NT2/D1 (cell line): ENCODE data around the gene ENTREP1.
"Not testable (repeated sequence)": the region's sequence is repeated elsewhere in the genome, so short reads cannot be mapped to it uniquely, and the experiment has no call there.

Experiments used
- DNase-seq: peaks from one replicate; pipeline ENCODE4 v3.0.0-alpha.2; 2011; ENCODE audit warnings: low read depth, low spot score
- H3K27me3 ChIP-seq: 2 replicates; pipeline ENCODE4 v1.6.0; 2011; ENCODE audit warnings: mild to moderate bottlenecking; ENCODE audit not compliant: insufficient read length, insufficient read depth
- H3K36me3 ChIP-seq: 2 replicates; pipeline ENCODE4 v1.6.1; 2011; ENCODE audit warnings: mild to moderate bottlenecking, low read length, mixed read lengths; ENCODE audit not compliant: insufficient read depth, insufficient read length
- H3K4me1 ChIP-seq: 2 replicates; pipeline ENCODE4 v1.5.1; 2011; ENCODE audit not compliant: insufficient read depth, insufficient read length
- H3K4me3 ChIP-seq: 2 replicates; pipeline ENCODE4 v1.5.1; 2011; ENCODE audit warnings: low read depth; ENCODE audit not compliant: insufficient read length
- H3K9ac ChIP-seq: 2 replicates; pipeline ENCODE4 v1.6.0; 2011; ENCODE audit warnings: low read depth; ENCODE audit not compliant: insufficient read length
- H3K9me3 ChIP-seq: 2 replicates; pipeline ENCODE4 v1.5.1; 2011; ENCODE audit warnings: mild to moderate bottlenecking, low read length; ENCODE audit not compliant: insufficient read depth
- SUZ12 ChIP-seq: IDR thresholded peaks from 2 replicates; pipeline ENCODE4 v1.6.1; 2011; ENCODE audit not compliant: insufficient read length, insufficient read depth; ENCODE audit errors: extremely low read depth
- YY1 ChIP-seq: IDR thresholded peaks from 2 replicates; pipeline ENCODE4 v1.6.1; 2011; ENCODE audit not compliant: insufficient read length, insufficient read depth
- ZNF274 ChIP-seq: IDR thresholded peaks from 2 replicates; pipeline ENCODE4 v1.6.1; 2011; ENCODE audit warnings: mild to moderate bottlenecking, low read depth, low read length

The ENTREP1 gene

DNA sequence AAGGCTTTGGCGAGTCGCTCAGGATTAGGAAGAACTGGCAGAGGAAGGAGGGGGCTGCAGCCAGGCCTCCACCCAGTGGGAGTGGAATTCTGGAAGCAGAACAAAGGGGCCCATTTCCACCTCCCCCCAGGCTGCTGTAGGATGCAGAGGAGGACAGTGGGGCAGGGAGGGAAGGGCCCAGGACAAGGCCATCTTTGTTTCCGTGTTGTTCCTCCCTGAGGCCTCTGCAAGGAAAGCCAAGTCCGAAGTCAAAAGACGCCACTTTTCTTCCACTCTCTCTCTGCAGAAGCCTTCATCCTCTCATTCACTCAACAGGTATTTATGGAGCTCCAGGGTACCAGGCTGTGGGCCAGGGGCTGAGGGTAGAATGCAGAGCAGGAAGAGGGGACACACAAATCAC lies 70.7 kb downstream of the ENTREP1 start:
- Histone ChIP-seq H3K9ac (no peak overlapping the region), H3K27me3 (no peaks in the 10 kb centered on the region), H3K36me3 (peaks cover 9% of the 10 kb centered on the region), H3K4me1 (no peaks in the 10 kb centered on the region), H3K4me3 (no peak overlapping the region), H3K9me3 (no peaks in the 10 kb centered on the region)
- no peak for DNase-seq
- no peak for TF ChIP-seq SUZ12

DNA sequence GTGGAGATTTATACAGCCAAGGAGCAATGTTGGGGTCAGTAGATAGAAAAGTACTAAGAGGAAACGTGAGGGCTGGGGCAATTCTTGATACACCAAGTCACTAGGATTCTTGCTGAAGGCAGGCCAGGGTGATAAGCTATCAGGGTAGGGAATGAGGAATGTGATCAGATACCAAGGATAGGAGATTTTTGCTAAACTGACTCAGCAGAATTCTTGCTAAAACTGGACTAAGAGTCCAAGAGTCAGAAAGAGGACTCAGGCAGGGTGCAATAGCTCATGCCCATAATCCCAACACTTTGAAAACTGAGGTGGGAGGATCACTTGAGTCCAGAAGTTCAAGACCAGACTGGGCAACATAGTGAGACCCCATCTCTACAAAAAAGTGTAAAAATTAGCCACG lies 71.7 kb downstream of the ENTREP1 start:
- Histone ChIP-seq H3K36me3 (peaks cover 5% of the 10 kb centered on the region), H3K4me1 (no peaks in the 10 kb centered on the region), H3K9ac (no peak overlapping the region), H3K4me3 (no peak overlapping the region), H3K9me3 (no peaks in the 10 kb centered on the region), H3K27me3 (no peaks in the 10 kb centered on the region)
- no peak for DNase-seq
- TF ChIP-seq SUZ12 (no peak), YY1 (no peak), ZNF274 (no peak)

DNA sequence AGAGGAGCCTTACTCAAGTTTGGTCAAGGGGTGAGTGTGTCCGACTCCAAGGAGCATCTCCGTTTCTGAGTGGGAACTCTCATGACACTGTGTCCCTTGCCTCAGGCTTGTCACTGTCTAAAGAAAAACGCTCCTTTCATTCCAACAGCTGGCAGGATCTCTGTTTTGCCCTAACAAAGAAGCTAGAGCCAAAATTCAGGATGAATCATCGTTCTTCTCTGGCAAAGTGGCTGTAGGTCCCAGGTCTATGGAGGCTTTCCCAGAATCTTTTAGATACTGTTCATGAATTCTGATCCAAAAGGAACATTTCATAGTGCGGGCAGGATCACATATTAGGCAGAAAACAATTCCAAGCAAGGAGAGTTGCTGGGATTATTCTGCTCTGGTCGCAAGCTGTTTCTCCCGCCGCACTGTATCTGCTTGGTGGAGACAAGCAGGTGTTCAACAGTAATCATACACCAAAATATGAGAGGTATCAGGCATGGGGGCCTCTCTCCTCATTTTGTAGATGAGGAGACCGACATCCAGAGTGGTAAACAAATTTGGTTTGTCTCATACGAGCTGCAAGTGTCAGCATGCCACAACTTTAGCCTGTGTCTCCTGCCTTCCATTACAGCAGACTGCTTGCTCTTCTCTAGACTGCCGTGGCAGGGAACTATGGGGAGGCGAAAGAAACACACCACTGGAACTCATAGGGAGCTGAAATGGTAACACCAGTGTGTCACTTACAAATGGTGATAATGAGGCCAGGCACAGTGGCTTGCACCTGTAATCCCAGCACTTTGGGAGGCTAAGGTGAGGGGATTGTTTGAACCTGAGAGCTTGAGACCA lies 72.6 kb downstream of the ENTREP1 start:
- Histone ChIP-seq H3K36me3 (no peaks in the 10 kb centered on the region), H3K4me3 (no peak overlapping the region), H3K9me3 (no peaks in the 10 kb centered on the region), H3K4me1 (no peaks in the 10 kb centered on the region), H3K27me3 (no peaks in the 10 kb centered on the region), H3K9ac (no peak overlapping the region)
- DNase-seq, result no peak
- TF ChIP-seq ZNF274, result no peak
- no peak for TF ChIP-seq SUZ12
- no peak for TF ChIP-seq YY1

DNA sequence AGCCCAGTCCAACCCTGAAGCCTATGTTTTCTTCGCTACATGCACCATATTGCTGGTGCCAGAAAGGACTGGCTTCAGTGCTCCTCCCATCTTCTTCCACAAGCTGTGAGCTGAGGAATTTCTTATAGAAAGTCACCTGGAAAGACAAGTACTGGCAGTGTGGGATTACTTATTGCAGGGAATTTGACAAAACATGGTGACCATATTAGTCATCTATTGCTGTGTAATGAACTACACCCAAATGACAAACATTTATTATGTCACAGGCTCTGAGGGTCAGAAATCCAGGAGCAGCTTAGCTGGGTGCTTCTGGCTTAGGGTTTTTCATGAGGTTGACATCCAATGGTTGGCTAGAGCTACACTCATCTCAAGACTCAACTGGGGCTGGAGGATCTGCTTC lies 75.5 kb downstream of the ENTREP1 start:
- no peak overlapping the region for H3K4me3 ChIP-seq
- H3K27me3 ChIP-seq, result no peaks in the 10 kb centered on the region
- no peaks in the 10 kb centered on the region for H3K36me3 ChIP-seq
- DNase-seq, result no peak
- no peak overlapping the region for H3K9ac ChIP-seq
- no peaks in the 10 kb centered on the region for H3K4me1 ChIP-seq
- no peak for TF ChIP-seq YY1
- TF ChIP-seq ZNF274, result no peak
- TF ChIP-seq SUZ12, result no peak
- H3K9me3 ChIP-seq, result no peaks in the 10 kb centered on the region

DNA sequence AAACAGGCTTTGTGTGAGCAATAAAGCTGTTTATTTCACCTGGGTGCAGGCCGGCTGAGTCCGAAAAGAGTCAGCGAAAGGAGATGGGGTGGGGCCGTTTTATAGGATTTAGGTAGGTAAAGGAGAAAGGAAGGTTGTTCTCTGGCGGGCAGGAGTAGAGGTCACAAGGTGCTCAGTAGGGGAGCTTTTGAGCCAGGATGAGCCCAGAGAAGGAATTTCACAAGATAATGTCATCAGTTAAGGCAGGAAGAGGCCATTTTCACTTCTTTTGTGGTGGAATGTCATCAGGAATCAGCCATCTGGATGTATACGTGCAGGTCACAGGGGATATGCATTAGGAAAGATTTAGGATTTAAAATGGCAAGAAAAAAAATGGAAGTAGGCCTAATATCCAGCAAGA lies 84.9 kb downstream of the ENTREP1 start:
- not testable (repeated sequence) for H3K27me3 ChIP-seq, H3K4me3 ChIP-seq, H3K9me3 ChIP-seq, H3K36me3 ChIP-seq, H3K4me1 ChIP-seq, H3K9ac ChIP-seq
- DNase-seq, result peak; percentile 54

DNA sequence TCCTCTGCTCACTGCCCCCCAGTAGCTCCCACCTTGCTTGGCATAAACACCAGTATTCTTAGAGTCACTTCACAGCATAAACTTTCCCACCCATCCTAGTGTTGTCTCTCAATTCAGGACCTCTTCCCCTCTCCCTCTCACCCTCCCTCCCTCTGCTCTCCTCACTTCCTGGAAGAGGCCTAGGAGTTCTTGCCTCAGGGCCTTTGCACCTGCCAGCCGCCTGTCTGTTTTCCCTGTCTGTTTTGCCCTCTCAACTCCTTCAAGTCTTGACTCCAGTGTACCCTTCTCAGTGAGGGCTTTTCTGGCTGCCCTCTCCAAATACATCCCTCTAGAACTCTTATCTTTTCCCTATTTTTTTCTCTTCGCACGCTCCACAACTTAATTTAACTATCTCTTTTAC lies 86.2 kb downstream of the ENTREP1 start:
- no peak overlapping the region for H3K9ac ChIP-seq
- no peaks in the 10 kb centered on the region for H3K27me3 ChIP-seq
- no peaks in the 10 kb centered on the region for H3K9me3 ChIP-seq
- TF ChIP-seq YY1 (no peak), ZNF274 (no peak), SUZ12 (no peak)
- peaks cover 6% of the 10 kb centered on the region for H3K4me1 ChIP-seq
- no peaks in the 10 kb centered on the region for H3K36me3 ChIP-seq
- no peak for DNase-seq
- no peak overlapping the region for H3K4me3 ChIP-seq

DNA sequence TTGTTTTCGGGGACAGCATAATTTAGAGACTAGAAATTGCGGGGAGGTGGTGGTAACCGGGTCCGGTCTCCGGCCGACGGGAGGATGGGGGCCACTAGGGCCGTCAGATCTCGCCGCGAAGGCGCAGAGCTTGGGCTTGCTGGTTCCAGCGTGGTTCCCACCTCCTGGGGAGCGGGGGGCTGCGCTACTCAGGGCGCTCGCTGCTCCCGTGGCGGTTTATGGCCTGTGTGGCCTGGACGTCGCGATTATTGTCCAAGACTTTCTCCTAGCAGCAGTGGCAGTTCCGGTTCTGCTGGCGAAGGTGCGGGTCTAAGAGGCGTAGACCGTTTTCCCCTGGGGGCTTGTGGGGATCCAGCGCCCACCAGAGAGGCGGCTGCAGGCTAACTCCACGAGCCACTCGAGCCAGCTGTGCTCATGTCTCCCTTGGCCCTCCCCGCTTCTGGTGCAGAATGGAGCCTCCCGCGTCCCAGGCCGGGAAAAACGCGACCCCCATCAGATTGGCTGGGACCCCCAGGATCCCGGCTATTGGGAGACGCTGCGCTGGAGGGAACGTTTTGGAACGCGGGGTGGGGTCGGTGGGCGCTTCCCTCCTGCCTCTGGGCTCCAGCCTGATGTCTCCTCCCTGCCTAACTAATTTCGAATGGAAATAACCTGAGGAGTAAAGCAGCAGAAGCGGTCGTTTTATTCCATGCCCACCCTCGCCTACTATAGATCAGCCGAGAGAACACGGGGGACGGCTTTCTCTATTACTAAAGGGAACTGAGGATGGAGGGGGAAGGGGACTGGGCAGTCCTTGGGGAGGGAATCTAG lies 87.1 kb downstream of the ENTREP1 start:
- Histone ChIP-seq H3K9me3 (no peaks in the 10 kb centered on the region), H3K4me1 (peaks cover 6% of the 10 kb centered on the region), H3K36me3 (no peaks in the 10 kb centered on the region), H3K4me3 (no peak overlapping the region), H3K9ac (no peak overlapping the region), H3K27me3 (no peaks in the 10 kb centered on the region)
- no peak for TF ChIP-seq ZNF274
- no peak for TF ChIP-seq SUZ12
- TF ChIP-seq YY1, result no peak
- no peak for DNase-seq
